Posterior vena cava (tissue), 2 donors: ENCODE results near the gene ALDH1B1. TPM values are rescaled to one million over a fixed set of nuclear protein-coding genes. Genes with fewer than 3 reads are reported as not detected.

ENCODE experiments used
- DNase-seq: peaks from one replicate; pipeline ENCODE4 v3.0.0-alpha.2; 2020; ENCODE audit warnings: low spot score
- intact Hi-C, 2 donors: fragments of 100-400 bp; cut with DNase I; formaldehyde crosslinking; loops; one replicate each; pipeline versions ENCODE4 v1.14.1 to v1.14.2; 2022 to 2023
- total RNA-seq, 2 donors: library from RNA; stranded (reverse); fragmentation: NEBNext Ultra II Directional; extraction: Animal tissue kit (Norgen Biotek cat#: 25700); gene quantifications; one replicate each; pipeline ENCODE4 v1.2.1, GENCODE V29; 2021
- donor health status: DM: yes; HTN: yes; CAD: no.
- donor health status: DM: yes; HTN: yes; CAD: no.

The ALDH1B1 gene
- total RNA-seq, 2 donors from 2014 or later, result 200 to 217 TPM

DNA sequence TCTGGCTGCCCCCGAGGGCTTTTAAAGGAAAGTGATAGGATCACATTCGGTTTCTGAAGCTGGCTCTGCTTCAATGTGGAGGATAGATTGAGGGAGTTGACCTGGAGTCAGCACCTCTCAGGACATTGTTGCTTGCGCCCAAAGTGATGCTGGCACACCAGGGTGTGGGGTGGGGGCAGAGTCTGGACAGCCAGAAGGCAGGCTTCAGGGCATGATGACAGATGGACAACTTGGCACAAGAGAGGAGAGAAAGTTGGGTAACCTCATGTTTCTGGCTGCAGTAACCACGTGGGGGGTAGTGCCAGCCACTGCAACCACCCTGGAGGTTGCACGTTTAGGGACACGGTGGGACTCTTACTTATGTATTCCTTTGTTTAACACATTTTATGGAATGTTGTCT lies 9.5 kb downstream of the ALDH1B1 start:
- no peak for DNase-seq
- intact Hi-C loops, result no loop called here

DNA sequence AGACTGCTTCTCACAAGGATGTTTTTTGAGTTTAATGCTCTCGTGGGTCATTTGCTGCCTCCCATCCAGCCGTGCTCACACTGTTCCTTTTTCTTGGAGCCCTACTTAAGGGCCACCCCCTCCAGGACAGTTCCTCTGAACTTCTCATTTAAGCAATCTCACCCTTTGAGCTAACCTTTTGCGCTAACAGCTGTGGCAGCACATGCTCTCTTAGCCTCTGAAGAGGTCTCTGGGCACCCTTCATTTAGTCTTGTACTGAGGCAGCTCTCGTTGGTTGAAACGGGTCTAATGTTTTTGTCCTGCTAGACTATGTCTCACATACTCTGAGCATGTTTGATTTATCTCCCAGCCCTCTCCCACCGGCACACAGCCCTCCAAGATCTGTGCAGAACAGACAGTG lies 11.8 kb downstream of the ALDH1B1 start:
- intact Hi-C loops, result no loop called here
- no peak for DNase-seq

DNA sequence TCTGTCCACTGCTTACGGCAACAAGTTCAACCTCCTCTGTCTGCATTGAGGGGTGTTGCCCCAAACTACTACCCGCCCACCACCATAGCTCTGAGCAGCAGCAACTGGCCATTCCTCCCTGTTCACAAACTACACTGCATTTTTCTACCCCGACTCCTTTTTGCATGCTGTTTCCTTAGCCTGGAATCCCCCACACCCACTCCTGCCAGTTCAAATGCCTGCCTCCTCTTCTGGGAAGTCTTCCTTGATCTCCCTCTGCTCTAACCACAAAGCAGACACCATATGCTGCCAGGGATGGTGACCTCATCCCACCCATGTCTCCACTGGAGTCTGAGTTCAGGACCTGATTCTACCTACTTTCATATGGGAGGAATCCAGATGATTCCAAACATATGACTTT lies 13.3 kb downstream of the ALDH1B1 start:
- DNase-seq, result no peak
- intact Hi-C loops, result no loop called here

DNA sequence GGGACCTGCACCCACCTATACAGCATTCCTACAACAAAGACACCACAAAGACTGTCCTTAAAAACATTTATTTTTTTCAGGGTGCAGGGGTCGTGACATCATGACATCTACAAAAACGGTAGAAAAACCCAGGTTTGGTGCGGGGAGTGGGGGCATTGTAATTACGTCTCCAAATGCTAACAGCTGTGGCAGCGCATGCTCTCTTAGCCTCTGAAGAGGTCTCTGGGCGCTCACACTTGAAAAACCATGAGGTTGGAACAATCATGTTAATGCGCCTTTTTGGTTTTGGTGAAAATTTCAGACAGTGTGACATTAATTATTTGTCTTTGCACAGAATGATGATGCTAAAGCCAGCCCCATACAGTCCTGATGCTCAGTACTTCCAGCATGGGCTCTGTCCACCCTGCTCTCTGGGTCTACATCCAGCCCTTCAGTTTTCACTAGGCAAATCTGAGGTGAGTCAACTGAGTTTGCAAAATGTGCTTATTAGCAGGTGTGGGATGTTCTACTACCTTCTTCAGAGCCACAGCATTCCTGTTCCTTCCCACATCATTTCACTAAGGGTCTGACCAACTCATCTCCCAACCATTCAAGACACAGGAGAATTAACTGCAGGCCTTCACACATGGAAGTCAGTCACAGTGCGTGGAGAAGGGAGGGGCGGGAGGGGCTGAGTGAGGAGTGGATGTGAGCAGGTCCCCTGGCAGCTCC lies 14.1 kb downstream of the ALDH1B1 start:
- intact Hi-C loops, result no loop called here
- no peak for DNase-seq

- no peak for DNase-seq
- intact Hi-C loops, result no loop called here
Measured at GRCh38 chr9:38408719-38409118, 16.2 kb downstream of the ALDH1B1 start.

DNA sequence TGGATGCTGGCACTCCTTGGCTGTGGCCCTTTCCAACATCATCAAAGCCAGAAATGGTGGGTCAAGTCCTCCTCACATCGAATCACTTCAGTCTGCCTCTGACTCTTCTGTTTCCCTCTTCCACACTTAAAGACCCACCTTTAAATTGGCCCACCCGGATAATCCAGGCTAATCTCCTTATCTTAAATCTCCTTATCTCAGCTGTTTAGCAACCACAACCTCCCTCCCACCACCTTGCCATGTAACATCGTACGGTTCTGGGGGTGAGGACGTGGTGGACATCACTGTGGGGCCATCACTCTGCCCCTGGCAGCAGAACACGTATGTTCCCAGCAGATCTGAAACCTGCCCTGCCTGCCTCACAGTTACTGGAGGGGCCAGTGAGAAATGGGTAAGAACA lies 20.2 kb downstream of the ALDH1B1 start:
- DNase-seq, result no peak
- intact Hi-C loops, result no loop called here

GRCh38 chr9:38413283-38413682 lies 20.8 kb downstream of the ALDH1B1 start:
- DNase-seq, result no peak
- intact Hi-C loops, result no loop called here

DNA sequence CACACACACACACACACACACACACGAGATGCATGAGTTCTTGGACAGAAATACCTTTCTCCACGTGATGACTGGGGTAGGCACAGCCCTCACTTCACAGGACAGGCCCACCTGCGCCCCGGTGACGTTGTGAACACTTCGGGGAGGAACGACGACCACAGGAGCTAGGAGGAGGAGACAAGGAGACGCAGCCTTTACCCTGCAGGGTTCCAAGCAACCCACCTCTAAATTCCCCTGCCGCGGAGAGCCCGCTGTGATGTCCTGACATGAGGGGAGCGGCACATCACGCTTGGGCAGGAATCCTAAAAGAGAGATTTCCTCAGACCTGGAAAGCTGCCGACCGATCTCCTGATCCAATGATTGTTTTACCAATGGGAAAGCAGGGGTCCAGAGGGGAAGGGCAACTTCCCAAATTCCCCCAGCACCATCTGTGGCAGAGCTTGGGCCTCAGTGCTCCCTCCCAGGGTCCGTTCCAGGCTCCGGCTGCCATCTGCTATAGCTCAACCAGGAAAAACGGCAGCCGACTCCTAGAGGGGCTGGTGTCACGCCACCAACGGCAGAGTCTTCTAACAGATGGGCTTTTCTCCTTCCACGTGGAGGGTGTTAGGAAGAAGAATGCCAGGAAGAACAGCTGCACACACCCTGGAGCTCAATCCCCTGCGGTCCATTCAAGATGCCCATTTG lies 21.7 kb downstream of the ALDH1B1 start:
- peak; percentile 47 for DNase-seq
- intact Hi-C loops, result no loop called here

DNA sequence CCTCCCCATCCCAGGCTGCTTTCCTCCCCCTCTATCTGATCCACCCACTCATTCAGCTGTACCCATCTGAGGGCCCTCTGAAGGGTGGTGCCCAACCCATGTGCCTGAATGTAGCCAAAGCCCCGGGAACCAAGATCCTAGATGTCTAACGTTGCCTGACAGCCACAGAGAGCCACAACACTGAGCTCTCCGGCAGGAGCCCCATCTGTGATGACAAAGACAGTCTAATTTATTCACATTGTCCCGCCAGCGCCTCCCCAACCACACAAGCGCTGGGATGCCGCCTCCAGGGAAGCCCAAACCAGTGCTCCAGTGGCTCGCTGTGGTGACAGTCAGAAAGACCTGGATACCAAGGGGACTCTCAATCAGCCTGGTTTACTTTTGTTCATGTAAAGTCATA lies 23.4 kb downstream of the ALDH1B1 start:
- intact Hi-C loops, result no loop called here
- DNase-seq, result no peak

DNA sequence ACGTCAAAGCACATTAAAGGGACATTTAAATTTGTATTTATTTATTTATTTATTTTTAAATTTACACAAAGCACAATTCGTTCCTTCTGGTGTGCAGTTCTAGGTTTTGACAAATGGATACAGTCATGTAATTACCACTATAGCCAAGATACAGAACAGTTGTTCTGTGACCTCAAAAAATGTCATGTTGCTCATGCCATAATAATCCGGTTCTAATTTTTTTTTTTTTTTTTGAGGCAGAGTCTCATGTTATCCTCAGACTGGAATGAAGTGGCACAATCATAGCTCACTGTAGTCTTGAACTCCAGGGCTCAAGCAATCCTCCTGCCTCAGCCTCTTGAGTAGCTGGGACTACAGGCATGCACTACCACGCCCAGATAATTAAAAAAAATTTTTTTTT lies 24.0 kb downstream of the ALDH1B1 start:
- intact Hi-C loops, result no loop called here
- no peak for DNase-seq

DNA sequence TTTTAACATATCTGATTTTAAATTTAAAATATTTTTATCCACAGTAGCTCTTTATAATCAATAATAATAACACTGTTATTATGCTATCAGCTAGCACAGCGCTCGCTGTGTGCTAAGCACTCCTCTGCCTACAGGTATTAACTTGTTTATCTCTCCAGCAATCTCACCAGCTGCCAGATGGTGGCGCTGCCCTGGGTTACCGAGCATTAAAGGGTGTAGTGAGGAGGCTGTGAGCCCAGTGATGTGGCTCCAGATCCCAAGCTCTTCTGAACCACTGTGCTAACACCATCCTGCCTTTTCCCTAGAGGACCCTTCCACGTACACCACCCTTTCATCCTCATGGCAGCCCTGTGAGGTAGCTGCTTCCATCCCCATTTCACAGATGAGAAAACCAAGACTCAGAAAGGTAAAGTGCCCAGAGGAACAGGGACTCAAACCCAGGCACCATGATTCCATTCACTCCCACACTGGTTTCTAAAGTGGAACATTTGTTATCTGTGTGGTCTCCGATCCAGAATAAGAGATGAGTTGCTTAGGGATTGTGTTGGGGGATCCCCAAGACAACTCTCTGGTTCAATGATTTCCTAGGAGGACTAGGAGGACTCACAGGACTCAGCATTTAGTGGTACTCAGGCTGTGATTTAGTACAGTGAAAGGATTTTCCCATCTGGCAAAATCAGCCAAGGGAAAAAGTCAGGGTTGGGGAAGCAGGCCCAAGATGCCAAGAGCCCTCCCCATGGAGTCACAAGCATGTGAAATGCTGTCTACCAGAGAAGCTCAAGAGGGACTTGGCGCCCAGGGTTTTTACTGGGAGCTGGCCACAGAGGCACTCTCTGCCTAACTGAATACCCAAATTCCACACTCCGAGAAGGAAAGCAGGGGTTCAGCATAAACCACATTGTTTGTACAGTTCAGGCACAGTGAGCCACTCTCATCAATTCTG lies 24.8 kb downstream of the ALDH1B1 start:
- intact Hi-C loops, result no loop called here

GRCh38 chr9:38418366-38418765 lies 25.9 kb downstream of the ALDH1B1 start:
- DNase-seq, result no peak
- intact Hi-C loops, result no loop called here

More for the DNA sequence above, 24.8 kb downstream of the ALDH1B1 start:
- DNase-seq, result no peak

- intact Hi-C loops, result no loop called here
- no peak for DNase-seq
Measured at GRCh38 chr9:38419181-38419580, 26.7 kb downstream of the ALDH1B1 start.

DNA sequence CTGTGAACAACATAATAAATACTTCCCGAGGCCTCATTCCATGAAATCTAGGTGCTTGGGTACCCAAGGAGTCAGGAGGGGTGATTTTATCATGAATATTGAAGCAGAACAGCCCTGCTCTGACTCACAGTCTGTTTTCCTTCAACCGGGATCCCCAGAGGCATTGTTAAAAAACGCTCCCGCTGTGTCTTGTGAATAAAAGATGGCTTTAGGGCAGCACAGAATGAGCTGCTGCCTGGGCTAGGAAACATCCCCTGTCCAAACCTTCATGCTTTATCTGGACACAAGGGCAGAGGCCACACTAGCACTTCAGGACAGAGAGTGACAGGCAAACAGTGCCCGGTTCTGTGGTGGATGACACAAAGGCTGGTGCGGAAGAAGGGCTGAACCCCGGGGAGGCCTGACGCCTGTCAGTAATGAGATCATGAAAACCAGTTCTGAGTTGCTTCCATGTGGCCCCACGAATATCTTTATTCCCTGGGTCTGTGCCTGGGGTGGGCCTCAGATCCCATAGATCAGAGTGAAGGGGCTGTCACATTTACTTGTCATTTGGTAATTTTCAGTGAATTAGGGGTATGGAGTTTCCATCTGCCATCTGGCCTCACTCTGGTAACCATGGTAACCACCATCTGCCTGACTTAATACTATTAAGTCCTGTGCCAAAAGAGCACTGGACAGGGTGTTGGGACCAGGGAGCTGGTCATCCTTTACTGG lies 29.2 kb downstream of the ALDH1B1 start:
- intact Hi-C loops, result no loop called here

DNA sequence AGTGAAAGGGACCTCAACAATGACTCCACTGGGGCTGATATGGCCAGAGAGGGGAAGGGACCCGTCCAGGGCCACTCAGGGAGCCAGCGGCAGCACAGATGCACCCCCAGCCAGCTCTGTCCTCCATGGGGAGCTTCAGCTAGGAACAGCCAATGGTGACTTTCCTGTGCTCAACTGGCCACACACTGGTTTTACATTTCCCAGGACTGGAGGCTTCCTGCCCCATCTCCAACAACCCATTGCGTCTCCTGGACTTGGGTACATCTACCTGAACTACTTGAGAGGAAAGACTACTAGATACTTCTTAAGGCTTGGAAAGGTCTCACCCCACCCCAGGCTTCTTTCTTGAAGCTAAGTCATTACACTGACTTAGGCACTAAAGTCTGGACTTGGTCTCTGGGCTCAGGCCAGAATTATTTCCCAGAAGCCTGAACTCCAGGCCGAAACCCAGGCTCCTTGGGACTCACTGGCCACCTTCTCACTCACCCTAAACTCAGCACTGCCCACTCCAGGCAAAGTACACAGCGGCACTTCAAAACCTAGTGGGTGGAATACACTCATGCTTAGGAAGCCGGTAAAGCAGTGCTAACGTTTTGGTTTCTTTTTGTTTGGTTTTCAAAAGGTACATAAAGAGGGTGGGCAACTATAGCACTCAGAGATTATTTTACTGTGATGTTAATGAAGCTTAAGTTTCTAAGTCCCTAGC lies 30.2 kb downstream of the ALDH1B1 start:
- no peak for DNase-seq
- intact Hi-C loops, result no loop called here

More for the DNA sequence above, 29.2 kb downstream of the ALDH1B1 start:
- no peak for DNase-seq

GRCh38 chr9:38423273-38423972 lies 30.9 kb downstream of the ALDH1B1 start:
- intact Hi-C loops, result no loop called here
- no peak for DNase-seq

- DNase-seq, result no peak
- intact Hi-C loops, result no loop called here
Measured at GRCh38 chr9:38423973-38424843, 31.7 kb downstream of the ALDH1B1 start, which contains the start of gene IGFBPL1. TSS of gene IGFBPL1 (minus strand) at chr9:38424454. CDS start at chr9:38424424, 30 bp downstream.
